Ascending aorta (tissue), 2 donors: ENCODE measurements around the gene PCED1B. TPM values are rescaled to one million over a fixed set of nuclear protein-coding genes. Genes with fewer than 3 reads are reported as not detected.

Source experiments
- DNase-seq, 2 donors: peaks; one replicate each; pipeline ENCODE4 v3.0.0-alpha.2; 2019; ENCODE audit warnings: low spot score in 2 of 2
- H3K27ac ChIP-seq, 2 donors: fragments of 200-600 bp; sonication (generic); one replicate each; pipeline ENCODE4 v1.5.1; 2016 to 2017; ENCODE audit warnings: mild to moderate bottlenecking in 1 of 2
- H3K27me3 ChIP-seq: fragments of 200-600 bp; sonication (generic); one replicate; pipeline ENCODE4 v1.5.1; 2017
- H3K36me3 ChIP-seq, 2 donors: fragments of 200-600 bp; sonication (generic); one replicate each; pipeline ENCODE4 v1.5.1; 2016
- H3K4me1 ChIP-seq, 2 donors: fragments of 200-600 bp; sonication (generic); one replicate each; pipeline ENCODE4 v1.5.1; 2016 to 2017; ENCODE audit warnings: mild to moderate bottlenecking in 1 of 2
- H3K4me3 ChIP-seq, 2 donors: fragments of 200-600 bp; sonication (generic); one replicate each; pipeline ENCODE4 v1.5.1; 2016 to 2017; ENCODE audit warnings: mild to moderate bottlenecking in 1 of 2
- H3K9me3 ChIP-seq, 2 donors: fragments of 200-600 bp; sonication (generic); one replicate each; pipeline ENCODE4 v1.5.1; 2016
- intact Hi-C: fragments of 100-400 bp; cut with DNase I; formaldehyde crosslinking; loops from one replicate; pipeline ENCODE4 v1.15.1; 2023
- total RNA-seq: library from RNA; depleted of rRNA; stranded (reverse); fragments of >200 nt; gene quantifications from one replicate; pipeline ENCODE4 v1.1.0, GENCODE V29; 2016
- TF ChIP-seq, protein P1 (sequence below), 3 experiments: fragments of 200-600 bp in 2 of 3; fragments of 450-650 bp in 1 of 3; sonication (generic) in 2 of 3; IDR thresholded peaks; one replicate each; pipeline ENCODE4 v1.5.1; 2016 to 2019; ENCODE audit warnings: antibody characterized with exemption in 3 of 3, mild to moderate bottlenecking in 1 of 3, moderate library complexity in 1 of 3

Gene PCED1B
- total RNA-seq, 1 donor from 2014 or later, result 1.5 TPM

GRCh38 chr12:47034661-47035060, 44.8 kb upstream of the PCED1B start:
- TF ChIP-seq, protein P1, sequence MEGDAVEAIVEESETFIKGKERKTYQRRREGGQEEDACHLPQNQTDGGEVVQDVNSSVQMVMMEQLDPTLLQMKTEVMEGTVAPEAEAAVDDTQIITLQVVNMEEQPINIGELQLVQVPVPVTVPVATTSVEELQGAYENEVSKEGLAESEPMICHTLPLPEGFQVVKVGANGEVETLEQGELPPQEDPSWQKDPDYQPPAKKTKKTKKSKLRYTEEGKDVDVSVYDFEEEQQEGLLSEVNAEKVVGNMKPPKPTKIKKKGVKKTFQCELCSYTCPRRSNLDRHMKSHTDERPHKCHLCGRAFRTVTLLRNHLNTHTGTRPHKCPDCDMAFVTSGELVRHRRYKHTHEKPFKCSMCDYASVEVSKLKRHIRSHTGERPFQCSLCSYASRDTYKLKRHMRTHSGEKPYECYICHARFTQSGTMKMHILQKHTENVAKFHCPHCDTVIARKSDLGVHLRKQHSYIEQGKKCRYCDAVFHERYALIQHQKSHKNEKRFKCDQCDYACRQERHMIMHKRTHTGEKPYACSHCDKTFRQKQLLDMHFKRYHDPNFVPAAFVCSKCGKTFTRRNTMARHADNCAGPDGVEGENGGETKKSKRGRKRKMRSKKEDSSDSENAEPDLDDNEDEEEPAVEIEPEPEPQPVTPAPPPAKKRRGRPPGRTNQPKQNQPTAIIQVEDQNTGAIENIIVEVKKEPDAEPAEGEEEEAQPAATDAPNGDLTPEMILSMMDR (IDR thresholded peaks at IDR 0.05), result no peak
- Histone ChIP-seq H3K9me3 (no peaks in the 10 kb centered on the region), H3K4me1 (peaks cover 5% of the 10 kb centered on the region in 2 donors), H3K27me3 (no peaks in the 10 kb centered on the region), H3K4me3 (no peak overlapping the region), H3K27ac (no peak overlapping the region), H3K36me3 (no peaks in the 10 kb centered on the region)
- no peak for DNase-seq
- intact Hi-C loops, result loop anchor here (5.0 to 10.0 kb wide), 5 partner anchors 273 to 620 kb away; no protein-coding TSS in a partner anchor

GRCh38 chr12:47035484-47035883, 43.9 kb upstream of the PCED1B start:
- H3K9me3 ChIP-seq, result no peaks in the 10 kb centered on the region
- H3K4me1 ChIP-seq, result peaks cover 5% of the 10 kb centered on the region in 2 donors
- H3K4me3 ChIP-seq, result no peak overlapping the region
- intact Hi-C loops, result loop anchor here (10.0 kb wide), 2 partner anchors 469 to 619 kb away; no protein-coding TSS in a partner anchor
- H3K36me3 ChIP-seq, result no peaks in the 10 kb centered on the region
- no peak overlapping the region for H3K27ac ChIP-seq
- H3K27me3 ChIP-seq, result no peaks in the 10 kb centered on the region
- DNase-seq, result no peak
- TF ChIP-seq, protein P1 (IDR thresholded peaks at IDR 0.05), result no peak

DNA sequence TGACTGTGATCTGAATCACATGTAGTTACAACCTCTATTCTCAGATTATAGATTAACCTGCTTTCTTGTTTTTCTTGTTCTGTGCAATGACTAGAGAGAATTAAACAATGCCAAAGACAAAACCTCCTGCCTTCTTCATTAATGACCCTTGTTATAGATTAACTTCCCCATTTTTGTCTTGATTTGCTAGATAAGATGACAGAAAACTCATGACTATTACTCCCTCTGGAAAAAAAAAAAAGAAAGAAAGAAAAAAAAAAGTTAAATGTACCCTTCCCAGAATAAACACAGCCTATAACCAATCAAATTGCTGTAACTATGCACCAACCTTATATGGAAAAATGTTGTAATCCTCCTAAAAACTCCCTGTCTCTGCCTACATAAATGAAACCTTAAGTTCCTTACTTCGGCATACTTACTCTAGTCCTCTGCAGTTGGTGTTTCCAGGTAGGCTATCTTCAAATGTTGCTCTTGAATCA, 41.1 kb upstream of the PCED1B start:
- no peaks in the 10 kb centered on the region for H3K27me3 ChIP-seq
- no peaks in the 10 kb centered on the region for H3K36me3 ChIP-seq
- intact Hi-C loops, result loop anchor here (2.0 to 10.0 kb wide), 3 partner anchors 40 to 616 kb away; partner anchors contain the start of genes AMIGO2 and PCED1B
- DNase-seq, result no peak
- H3K4me3 ChIP-seq, result no peak overlapping the region
- peaks cover 5% of the 10 kb centered on the region in 2 donors for H3K4me1 ChIP-seq
- peaks cover 0 to 6% of the 10 kb centered on the region in 2 donors for H3K9me3 ChIP-seq
- TF ChIP-seq, protein P1 (IDR thresholded peaks at IDR 0.05), result no peak
- no peak overlapping the region for H3K27ac ChIP-seq

DNA sequence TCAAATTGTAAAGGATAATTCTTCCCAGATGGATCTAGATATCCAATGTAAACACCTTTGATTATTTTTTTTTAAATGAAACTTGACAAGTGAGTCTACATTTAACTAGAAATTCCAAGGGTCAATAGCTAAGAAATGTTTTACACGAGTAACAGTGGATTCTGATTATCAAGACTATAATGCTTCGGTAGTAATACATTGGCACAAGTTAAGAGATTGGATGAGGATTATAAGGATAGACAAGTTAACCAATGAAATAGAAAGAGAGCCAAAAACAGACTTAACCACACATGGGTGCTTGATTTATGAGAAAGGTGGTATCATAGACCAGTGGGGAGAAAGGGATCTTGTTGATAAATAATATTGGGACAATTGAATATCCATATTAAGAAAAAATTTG, 40.3 kb upstream of the PCED1B start:
- peaks cover 0 to 5% of the 10 kb centered on the region in 2 donors for H3K4me1 ChIP-seq
- DNase-seq, result no peak
- H3K9me3 ChIP-seq, result peaks cover 0 to 6% of the 10 kb centered on the region in 2 donors
- no peaks in the 10 kb centered on the region for H3K27me3 ChIP-seq
- H3K4me3 ChIP-seq, result no peak overlapping the region
- H3K36me3 ChIP-seq, result no peaks in the 10 kb centered on the region
- intact Hi-C loops, result loop anchor here (2.0 to 10.0 kb wide), 3 partner anchors 40 to 616 kb away; partner anchors contain the start of genes AMIGO2 and PCED1B
- no peak overlapping the region for H3K27ac ChIP-seq
- TF ChIP-seq, protein P1 (IDR thresholded peaks at IDR 0.05), result no peak

DNA sequence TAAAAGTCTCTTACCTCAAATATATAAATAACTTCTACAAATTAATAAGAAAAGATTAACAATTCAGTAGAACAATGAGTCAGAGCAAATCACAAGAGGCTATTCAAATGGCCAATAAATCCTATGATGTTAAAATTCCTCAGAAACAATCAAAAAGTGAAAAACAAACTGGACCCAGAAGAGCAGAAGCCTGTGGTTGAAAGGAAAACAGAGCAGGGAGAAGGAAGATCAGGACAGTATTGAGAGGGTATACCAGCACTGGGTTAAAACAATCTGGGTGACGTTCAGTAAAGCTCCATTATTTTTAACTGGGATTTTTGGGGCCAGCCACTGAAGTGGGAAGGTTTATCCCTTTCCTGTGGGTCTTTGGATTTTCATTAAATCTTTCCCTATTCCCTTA, 39.7 kb upstream of the PCED1B start:
- Histone ChIP-seq H3K4me3 (no peak overlapping the region), H3K27me3 (no peaks in the 10 kb centered on the region), H3K9me3 (peaks cover 0 to 6% of the 10 kb centered on the region in 2 donors), H3K36me3 (no peaks in the 10 kb centered on the region), H3K27ac (no peak overlapping the region), H3K4me1 (peaks cover 0 to 5% of the 10 kb centered on the region in 2 donors)
- intact Hi-C loops, result loop anchor here (2.0 to 10.0 kb wide), 3 partner anchors 39 to 615 kb away; partner anchors contain the start of genes AMIGO2 and PCED1B
- DNase-seq, result no peak
- TF ChIP-seq, protein P1 (IDR thresholded peaks at IDR 0.05), result no peak
